Measurements from ENCODE around the gene LMBR1. TPM values are rescaled to one million over a fixed set of nuclear protein-coding genes. Genes with fewer than 3 reads are reported as not detected.
A peak's percentile ranks its signal among the peaks of the same experiment; 100 is the strongest.
"Not testable (repeated sequence)": the region's sequence is repeated elsewhere in the genome, so short reads cannot be mapped to it uniquely, and the experiment has no call there.

The LMBR1 gene
- total RNA-seq, 2 donors from 2014 or later: 38.7 to 48.0 TPM

DNA sequence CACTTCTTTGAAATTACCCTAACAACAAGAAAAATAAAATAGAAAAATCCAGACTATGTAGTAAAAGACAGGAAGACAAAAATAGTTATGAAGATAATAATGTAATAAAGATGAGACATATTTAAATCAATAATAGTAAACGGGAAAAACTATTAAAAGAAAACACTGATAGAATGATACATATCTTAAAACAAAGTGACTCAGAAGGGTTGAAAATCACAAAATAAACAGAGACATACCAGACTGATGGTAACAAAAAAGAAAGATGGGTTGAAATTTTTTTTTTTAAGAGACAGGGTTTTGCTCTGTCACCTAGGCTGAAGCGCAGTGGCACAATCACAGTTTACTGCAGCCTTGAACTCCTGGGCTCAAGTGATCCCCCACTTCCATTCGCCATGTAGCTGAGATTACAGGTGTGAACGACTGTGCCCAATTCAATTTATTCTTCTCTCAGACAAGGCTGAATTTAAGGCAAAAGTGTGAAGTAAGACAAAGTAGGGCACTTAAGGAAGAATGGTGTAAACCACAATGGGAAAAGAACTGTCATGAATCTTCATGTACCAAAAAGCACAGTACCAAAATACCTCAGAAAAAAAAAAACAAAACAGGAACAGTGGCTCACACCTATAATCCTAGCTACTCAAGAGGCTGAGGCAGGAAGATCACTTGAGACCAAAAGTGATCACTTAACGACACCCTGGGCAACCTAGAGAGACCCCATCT is 47.4 kb downstream of the LMBR1 start:
- no peak for ATAC-seq (replicated peaks)
- H3K4me3 Mint-ChIP-seq: no peak overlapping the region

DNA sequence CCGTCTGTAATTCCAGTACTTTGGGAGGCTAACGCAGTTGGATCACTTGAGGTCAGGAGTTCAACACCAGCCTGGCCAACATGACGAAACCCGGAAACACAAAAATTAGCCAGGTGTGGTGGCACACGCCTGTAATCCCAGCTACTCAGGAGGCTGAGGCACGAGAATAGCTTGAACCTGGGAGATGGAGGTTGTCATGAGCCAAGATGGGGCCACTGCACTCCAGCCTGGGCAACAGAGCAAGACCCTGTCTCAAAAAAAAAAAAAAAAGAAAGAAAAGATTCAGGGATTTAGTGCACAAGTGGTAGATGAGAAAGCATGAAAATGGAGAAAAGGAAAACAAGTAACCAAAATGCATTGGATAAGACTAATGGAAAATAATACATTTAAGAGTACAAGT is 49.4 kb downstream of the LMBR1 start:
- not testable (repeated sequence) for H3K36me3 Mint-ChIP-seq (ENCODE audit: low read depth); H3K4me3 Mint-ChIP-seq; H3K9me3 Mint-ChIP-seq; H3K27me3 Mint-ChIP-seq; H3K27ac Mint-ChIP-seq; ATAC-seq (replicated peaks)
- peaks cover 23% of the 10 kb centered on the region for H3K4me1 Mint-ChIP-seq

More for the DNA sequence above, 47.4 kb downstream of the LMBR1 start:
- Mint-ChIP-seq H3K9me3 (no peaks in the 10 kb centered on the region), H3K27me3 (no peaks in the 10 kb centered on the region), H3K27ac (no peak overlapping the region), H3K36me3 (ENCODE audit: low read depth) (peaks cover 6% of the 10 kb centered on the region), H3K4me1 (peaks cover 17% of the 10 kb centered on the region)

DNA sequence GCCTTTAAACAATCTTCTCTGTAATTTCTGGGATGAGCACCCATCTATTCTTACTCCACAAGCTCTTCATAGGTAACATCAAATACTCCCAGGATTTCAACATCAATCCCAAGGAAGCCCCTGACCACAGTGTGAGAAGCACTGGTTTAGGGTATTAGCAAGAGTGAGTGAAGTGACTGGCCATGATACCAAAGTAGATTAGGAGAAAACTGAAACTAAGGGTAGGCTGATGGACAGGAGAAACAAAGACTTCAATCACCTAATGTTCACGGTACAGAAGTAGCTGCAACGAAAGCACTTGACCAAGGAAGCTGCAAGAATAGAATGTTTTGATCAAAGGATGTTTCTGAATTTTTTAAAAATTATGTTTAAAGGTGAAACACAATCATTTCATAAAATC is 49.8 kb downstream of the LMBR1 start:
- peaks cover 21% of the 10 kb centered on the region for H3K4me1 Mint-ChIP-seq
- no peak overlapping the region for H3K27ac Mint-ChIP-seq
- peaks cover 6% of the 10 kb centered on the region for H3K36me3 Mint-ChIP-seq (ENCODE audit: low read depth)
- no peak for ATAC-seq (replicated peaks)
- no peaks in the 10 kb centered on the region for H3K27me3 Mint-ChIP-seq
- H3K4me3 Mint-ChIP-seq: no peak overlapping the region
- no peaks in the 10 kb centered on the region for H3K9me3 Mint-ChIP-seq

DNA sequence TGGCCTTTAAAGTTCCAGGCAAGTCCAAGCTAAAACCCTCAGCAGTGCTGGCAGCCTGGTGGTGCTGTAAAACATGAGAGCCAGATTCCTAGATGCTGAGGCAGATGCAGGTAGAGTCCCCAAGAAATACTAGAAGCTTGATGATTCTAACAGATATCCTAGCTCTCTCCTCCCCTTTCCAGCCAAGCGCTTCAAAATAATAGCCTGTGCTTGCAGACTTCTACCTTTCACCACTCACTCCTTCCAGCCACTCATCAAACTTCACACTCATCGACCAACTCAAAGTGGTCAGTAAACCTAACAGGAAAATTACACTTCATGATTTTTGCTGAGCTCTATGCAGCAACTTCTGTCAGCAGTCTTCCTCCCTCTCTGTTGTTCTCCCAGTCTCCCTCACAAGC is 50.2 kb downstream of the LMBR1 start:
- peaks cover 17% of the 10 kb centered on the region for H3K4me1 Mint-ChIP-seq
- peaks cover 2% of the 10 kb centered on the region for H3K36me3 Mint-ChIP-seq (ENCODE audit: low read depth)
- H3K4me3 Mint-ChIP-seq: no peak overlapping the region
- H3K9me3 Mint-ChIP-seq: no peaks in the 10 kb centered on the region
- no peak for ATAC-seq (replicated peaks)
- no peaks in the 10 kb centered on the region for H3K27me3 Mint-ChIP-seq
- H3K27ac Mint-ChIP-seq: no peak overlapping the region

DNA sequence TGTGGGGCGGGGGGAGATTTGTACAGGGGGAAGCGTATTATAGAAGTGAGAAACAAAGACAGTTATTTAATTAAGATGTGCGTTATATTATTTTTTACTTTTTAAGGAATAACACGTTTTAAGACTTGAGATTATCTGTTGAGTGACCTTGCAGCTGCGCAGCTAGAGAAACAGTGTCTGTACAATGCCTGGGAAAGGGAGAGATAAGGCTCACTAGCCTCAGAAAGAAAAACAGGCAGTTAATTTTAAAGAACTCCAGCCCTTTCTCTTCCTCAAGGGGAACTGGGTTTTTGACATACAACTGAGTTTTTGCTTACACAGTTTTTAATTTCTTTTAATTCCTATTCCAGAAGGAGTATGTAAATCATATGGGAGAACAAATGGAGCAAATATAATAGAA is 50.7 kb downstream of the LMBR1 start:
- H3K4me3 Mint-ChIP-seq: no peak overlapping the region
- H3K4me1 Mint-ChIP-seq: peaks cover 14% of the 10 kb centered on the region
- no peaks in the 10 kb centered on the region for H3K36me3 Mint-ChIP-seq (ENCODE audit: low read depth)
- no peak for ATAC-seq (replicated peaks)
- no peak overlapping the region for H3K27ac Mint-ChIP-seq
- no peaks in the 10 kb centered on the region for H3K27me3 Mint-ChIP-seq
- no peaks in the 10 kb centered on the region for H3K9me3 Mint-ChIP-seq

DNA sequence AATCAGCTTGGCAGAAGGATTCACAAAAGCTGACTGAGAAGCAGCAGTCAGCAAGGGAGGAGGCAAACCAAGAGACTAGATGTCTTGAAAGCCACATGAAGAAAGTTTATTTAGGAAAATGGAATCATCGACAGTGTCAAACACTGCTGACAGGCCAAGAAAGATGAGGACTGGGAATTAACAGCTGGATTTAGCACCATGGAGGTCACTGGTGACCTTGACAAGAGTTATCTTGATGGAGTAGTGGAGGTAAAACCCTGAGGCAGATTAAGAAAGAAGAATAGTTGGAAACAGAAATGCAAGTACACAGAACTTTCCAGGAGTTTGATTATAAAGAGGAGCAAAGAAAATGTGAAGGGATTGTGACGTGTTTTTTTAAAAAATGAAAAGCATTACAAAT is 51.5 kb downstream of the LMBR1 start:
- Mint-ChIP-seq H3K36me3 (ENCODE audit: low read depth) (no peaks in the 10 kb centered on the region), H3K27me3 (no peaks in the 10 kb centered on the region)
- no peak for ATAC-seq (replicated peaks)

DNA sequence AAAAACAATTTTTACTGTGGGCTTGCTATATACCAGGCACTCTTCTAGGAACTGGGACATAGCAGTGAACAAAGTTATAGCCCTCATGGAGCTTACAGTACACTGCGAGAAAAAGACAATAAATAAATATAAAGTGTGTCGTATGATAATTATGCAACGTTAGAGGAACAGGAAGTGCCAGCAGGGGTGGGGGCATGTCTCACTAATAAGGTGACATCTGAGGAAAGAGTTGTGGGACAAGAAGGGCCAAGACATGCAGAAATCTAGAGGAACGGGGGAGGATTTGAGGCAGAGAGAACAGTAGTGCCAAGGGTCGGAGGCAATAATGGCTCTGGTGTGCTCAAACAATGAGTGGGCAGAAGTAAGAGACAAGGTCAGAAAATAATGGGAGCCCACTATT is 52.8 kb downstream of the LMBR1 start:
- H3K9me3 Mint-ChIP-seq: no peaks in the 10 kb centered on the region
- no peak overlapping the region for H3K27ac Mint-ChIP-seq
- H3K4me1 Mint-ChIP-seq: peaks cover 5% of the 10 kb centered on the region
- H3K27me3 Mint-ChIP-seq: no peaks in the 10 kb centered on the region
- H3K36me3 Mint-ChIP-seq (ENCODE audit: low read depth): peaks cover 9% of the 10 kb centered on the region
- H3K4me3 Mint-ChIP-seq: no peak overlapping the region
- ATAC-seq (replicated peaks): no peak

More for the DNA sequence above, 51.5 kb downstream of the LMBR1 start:
- peaks cover 11% of the 10 kb centered on the region for H3K4me1 Mint-ChIP-seq
- H3K27ac Mint-ChIP-seq: no peak overlapping the region
- no peaks in the 10 kb centered on the region for H3K9me3 Mint-ChIP-seq
- H3K4me3 Mint-ChIP-seq: no peak overlapping the region

DNA sequence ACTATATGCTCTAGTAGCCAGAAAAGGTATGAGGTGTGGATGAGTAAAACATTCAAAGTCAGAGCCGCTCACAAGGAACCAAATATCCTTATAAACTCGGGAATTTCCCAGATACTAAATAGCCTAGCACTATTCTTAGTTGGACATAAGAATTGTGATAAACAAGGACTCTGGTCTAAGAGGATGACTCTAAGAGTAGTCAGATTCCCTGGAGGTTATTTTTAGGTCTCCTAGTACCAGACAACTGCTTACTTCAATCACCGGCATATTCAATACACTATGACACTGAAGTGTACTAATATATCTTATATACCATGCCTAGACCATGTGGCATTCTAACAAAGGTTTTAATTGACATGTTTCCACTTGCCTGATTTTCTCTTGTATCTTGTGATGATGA is 56.5 kb downstream of the LMBR1 start:
- Mint-ChIP-seq H3K9me3 (no peaks in the 10 kb centered on the region), H3K4me1 (peaks cover 5% of the 10 kb centered on the region), H3K4me3 (no peak overlapping the region), H3K27me3 (no peaks in the 10 kb centered on the region), H3K27ac (no peak overlapping the region), H3K36me3 (ENCODE audit: low read depth) (peaks cover 35% of the 10 kb centered on the region)
- no peak for ATAC-seq (replicated peaks)

DNA sequence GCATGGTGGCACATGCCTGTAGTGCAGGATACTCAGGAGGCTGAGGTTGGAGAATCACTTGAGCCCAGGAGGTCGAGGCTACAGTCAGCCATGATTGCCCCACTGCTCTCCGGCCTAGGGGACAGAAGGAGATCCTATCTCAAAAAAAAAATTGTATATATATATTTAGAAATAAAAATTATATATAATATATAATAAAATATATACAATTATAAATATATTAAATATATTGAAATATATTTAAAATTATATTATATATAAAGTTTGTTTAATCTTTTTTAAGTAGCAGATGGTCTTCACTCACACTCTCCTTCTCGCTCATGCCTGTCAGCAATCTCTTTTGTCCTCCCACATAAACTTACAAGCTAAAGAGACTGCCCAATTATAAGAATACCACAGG is 58.5 kb downstream of the LMBR1 start:
- Mint-ChIP-seq H3K27me3 (no peaks in the 10 kb centered on the region), H3K4me3 (no peak overlapping the region), H3K27ac (no peak overlapping the region), H3K4me1 (no peaks in the 10 kb centered on the region), H3K9me3 (no peaks in the 10 kb centered on the region), H3K36me3 (ENCODE audit: low read depth) (peaks cover 35% of the 10 kb centered on the region)
- no peak for ATAC-seq (replicated peaks)

DNA sequence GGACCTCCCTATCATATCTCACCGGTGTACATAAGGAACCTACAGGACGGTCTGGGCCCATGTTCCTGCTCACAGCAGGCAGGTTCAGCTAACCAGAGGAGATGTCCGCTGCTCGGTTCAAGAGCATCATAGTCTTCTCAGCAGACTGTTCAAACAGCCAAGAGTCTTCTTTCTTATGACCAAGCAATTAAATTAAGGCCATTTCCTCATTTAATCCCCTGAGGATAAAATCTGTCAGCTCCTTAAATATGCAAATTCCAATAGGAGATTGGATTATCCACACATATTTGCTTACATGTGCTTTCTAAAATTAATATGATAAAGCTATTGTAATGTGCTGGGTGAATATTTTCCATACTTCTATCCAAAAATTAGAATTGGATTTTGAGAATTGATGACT is 59.7 kb downstream of the LMBR1 start:
- Mint-ChIP-seq H3K36me3 (ENCODE audit: low read depth) (peaks cover 35% of the 10 kb centered on the region), H3K27me3 (no peaks in the 10 kb centered on the region), H3K9me3 (no peaks in the 10 kb centered on the region), H3K27ac (no peak overlapping the region), H3K4me3 (no peak overlapping the region), H3K4me1 (no peaks in the 10 kb centered on the region)
- no peak for ATAC-seq (replicated peaks)

DNA sequence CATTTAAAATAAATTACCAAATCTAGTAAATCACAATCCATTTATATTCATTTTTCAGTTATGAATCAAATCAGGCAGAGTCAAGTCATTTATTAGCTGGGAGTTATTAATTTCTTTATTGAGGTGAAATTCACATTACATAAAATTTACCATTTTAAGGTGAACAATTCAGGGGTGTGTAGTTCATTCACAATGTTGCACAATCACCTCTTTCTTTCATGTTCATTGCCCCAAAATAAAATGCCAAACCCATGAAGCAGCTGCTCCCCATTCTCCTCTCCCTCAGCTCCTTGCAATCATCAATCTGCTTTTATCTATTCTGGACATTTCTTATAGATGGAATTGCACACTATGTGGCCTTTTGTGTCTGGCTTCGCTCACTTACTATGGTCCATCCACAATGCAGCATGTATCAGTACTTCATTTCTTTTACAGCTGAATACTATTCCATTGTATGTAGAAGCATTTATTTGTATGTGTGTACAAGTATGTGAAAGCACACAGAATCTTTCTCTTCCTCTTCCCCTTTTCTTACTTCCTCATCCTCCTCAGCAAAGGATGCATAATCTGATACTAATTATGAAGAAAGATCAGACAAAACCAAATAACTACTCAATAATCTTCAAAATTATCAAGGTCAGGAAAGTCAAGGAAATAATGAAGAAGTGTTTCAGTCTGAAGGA is 60.6 kb downstream of the LMBR1 start:
- Mint-ChIP-seq H3K27me3 (no peaks in the 10 kb centered on the region), H3K9me3 (no peaks in the 10 kb centered on the region), H3K4me3 (no peak overlapping the region), H3K4me1 (no peaks in the 10 kb centered on the region), H3K36me3 (ENCODE audit: low read depth) (peaks cover 35% of the 10 kb centered on the region), H3K27ac (peak overlapping the region; percentile 8)
- ATAC-seq (replicated peaks): no peak

DNA sequence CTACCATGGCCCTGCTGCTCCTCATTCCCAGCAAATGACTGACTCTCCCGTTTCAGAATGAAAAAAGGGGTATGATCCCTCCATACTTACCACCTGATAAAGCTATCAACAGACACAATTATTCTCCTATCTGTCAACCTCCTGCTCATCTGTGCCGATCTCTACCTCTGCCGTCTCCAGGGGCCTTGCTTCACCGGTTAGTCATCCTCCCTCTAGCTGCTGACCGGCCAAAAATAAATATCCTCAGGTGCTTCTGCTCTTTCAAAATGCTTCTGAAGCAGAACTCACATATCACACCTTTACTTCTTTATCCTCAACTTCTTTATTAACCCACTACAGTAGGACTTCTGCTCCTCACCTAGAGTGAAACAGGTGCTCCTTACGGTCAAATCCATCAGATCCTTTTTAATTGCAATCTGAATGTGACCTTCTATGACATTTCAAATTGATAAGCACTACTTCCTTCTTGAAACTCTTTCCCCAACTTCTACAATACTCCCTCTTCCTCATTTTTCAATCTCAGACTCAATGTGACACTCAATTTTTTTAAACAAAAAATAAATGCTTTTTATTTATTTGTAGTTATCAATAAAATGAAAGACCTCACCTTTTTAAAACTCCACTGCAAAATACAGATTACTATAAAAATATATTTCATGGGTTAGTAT is 63.2 kb downstream of the LMBR1 start:
- H3K4me1 Mint-ChIP-seq: no peaks in the 10 kb centered on the region
- no peak overlapping the region for H3K27ac Mint-ChIP-seq
- peaks cover 22% of the 10 kb centered on the region for H3K36me3 Mint-ChIP-seq (ENCODE audit: low read depth)
- ATAC-seq (replicated peaks): no peak
- H3K9me3 Mint-ChIP-seq: no peaks in the 10 kb centered on the region
- H3K4me3 Mint-ChIP-seq: no peak overlapping the region
- H3K27me3 Mint-ChIP-seq: no peaks in the 10 kb centered on the region

DNA sequence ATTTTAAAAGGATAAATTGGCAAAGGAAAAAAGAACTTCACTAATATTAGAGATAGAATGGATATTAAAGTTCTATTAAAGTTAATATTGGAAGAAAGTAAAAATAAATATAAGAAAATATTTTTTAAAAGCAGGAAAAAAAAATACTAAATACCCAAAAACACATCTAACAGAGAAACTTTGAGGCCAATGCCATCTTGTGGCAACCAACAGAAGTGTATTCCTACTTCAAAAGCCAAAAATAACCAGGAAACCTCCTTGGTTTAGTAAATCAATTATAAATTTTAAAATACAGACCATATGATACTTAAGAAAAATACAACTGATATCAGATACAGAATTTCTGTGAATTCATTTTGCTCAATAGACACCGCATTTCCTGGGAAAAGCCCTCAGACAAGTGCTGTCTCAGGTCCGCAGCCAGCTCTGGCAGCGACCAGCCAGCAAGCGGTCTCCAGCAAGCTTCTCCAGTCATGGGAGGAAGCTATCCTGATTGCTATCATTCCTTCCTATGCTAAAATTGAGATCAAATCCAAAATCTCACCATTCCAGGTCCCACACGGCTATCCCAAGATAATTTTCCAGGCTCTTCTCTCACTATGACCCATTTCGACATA is 65.3 kb downstream of the LMBR1 start:
- no peak for ATAC-seq (replicated peaks)
- Mint-ChIP-seq H3K27me3 (no peaks in the 10 kb centered on the region), H3K36me3 (ENCODE audit: low read depth) (peaks cover 10% of the 10 kb centered on the region), H3K9me3 (no peaks in the 10 kb centered on the region), H3K4me3 (no peak overlapping the region), H3K4me1 (no peaks in the 10 kb centered on the region), H3K27ac (no peak overlapping the region)

DNA sequence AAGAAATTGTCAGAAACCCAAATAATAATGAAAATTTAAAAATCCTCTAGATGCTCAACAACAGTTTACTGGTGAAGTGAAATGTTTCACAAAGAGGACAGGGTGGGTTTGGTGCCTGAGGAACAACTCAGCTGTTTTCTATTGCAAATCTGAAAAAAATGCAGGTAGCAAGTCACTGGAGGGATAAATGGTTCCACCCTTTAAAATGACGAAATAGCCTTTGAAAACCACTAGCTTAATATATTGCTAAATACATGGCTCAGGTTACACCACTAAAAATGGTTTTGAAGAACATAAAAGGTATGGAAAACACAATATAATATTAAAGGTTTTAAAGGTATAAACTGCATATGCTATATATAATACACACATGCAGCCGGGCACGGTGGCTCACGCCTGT is 69.5 kb downstream of the LMBR1 start:
- H3K27ac Mint-ChIP-seq: no peak overlapping the region
- ATAC-seq (replicated peaks): no peak
- no peaks in the 10 kb centered on the region for H3K4me1 Mint-ChIP-seq
- no peaks in the 10 kb centered on the region for H3K9me3 Mint-ChIP-seq
- no peak overlapping the region for H3K4me3 Mint-ChIP-seq
- peaks cover 17% of the 10 kb centered on the region for H3K36me3 Mint-ChIP-seq (ENCODE audit: low read depth)
- H3K27me3 Mint-ChIP-seq: no peaks in the 10 kb centered on the region
